H1 (cell line): Measurements from ENCODE around the gene DOLK. TPM values are rescaled to one million over a fixed set of nuclear protein-coding genes. Genes with fewer than 3 reads are reported as not detected.

Experiments used
- CBX8 ChIP-seq: fragments of 300-800, 300-1000 bp; sonication (generic); IDR thresholded peaks from 2 replicates; pipeline ENCODE4 v1.7.1; 2016; ENCODE audit warnings: low read depth, low read length, borderline replicate concordance
- CHD2 ChIP-seq: IDR thresholded peaks from 2 replicates; pipeline ENCODE4 v1.6.1; 2012; ENCODE audit warnings: low read length, improper control_type of control experiment
- CREB1 ChIP-seq: IDR thresholded peaks from 2 replicates; pipeline ENCODE4 v1.6.1; 2012; ENCODE audit warnings: inconsistent platforms
- EGR1 ChIP-seq: IDR thresholded peaks from 2 replicates; pipeline ENCODE4 v1.6.1; 2011; ENCODE audit warnings: low read depth, low read length, borderline replicate concordance
- FOSL1 ChIP-seq: IDR thresholded peaks from 2 replicates; pipeline ENCODE4 v1.6.1; 2011; ENCODE audit warnings: mild to moderate bottlenecking, low read depth, low read length, moderate library complexity; ENCODE audit not compliant: insufficient read depth
- KDM1A ChIP-seq: fragments of 200-600, 300-600 bp; sonication (generic); IDR thresholded peaks from 2 replicates; pipeline ENCODE4 v1.7.1; 2016; ENCODE audit warnings: mild to moderate bottlenecking, low read length, borderline replicate concordance
- KDM4A ChIP-seq: IDR thresholded peaks from one replicate; pipeline ENCODE4 v1.7.1; 2012; ENCODE audit warnings: low read depth, mild to moderate bottlenecking, moderate library complexity, low read length, inconsistent platforms; ENCODE audit not compliant: severe bottlenecking
- NRF1 ChIP-seq: IDR thresholded peaks from 2 replicates; pipeline ENCODE4 v1.6.1; 2011; ENCODE audit warnings: mild to moderate bottlenecking, low read depth, low read length, improper control_type of control experiment
- POLR2A ChIP-seq, 2 experiments: IDR thresholded peaks; 1 replicate in 1 of 2; 2 replicates in 1 of 2; pipeline ENCODE4 v1.6.1; 2011; ENCODE audit warnings: low read depth in 2 of 2, low read length in 2 of 2, mild to moderate bottlenecking in 2 of 2; ENCODE audit errors: control extremely low read depth in 1 of 2
- RBBP5 ChIP-seq: IDR thresholded peaks from 2 replicates; pipeline ENCODE4 v1.7.1; 2012; ENCODE audit warnings: low read depth, mild to moderate bottlenecking, inconsistent platforms, low read length, moderate library complexity, borderline replicate concordance
- RXRA ChIP-seq: IDR thresholded peaks from 2 replicates; pipeline ENCODE4 v1.6.1; 2011; ENCODE audit warnings: low read depth, mild to moderate bottlenecking, low read length, moderate library complexity; ENCODE audit not compliant: insufficient read depth
- SAP30 ChIP-seq: fragments of 300-600 bp; sonication (generic); IDR thresholded peaks from 2 replicates; pipeline ENCODE4 v1.7.1; 2012; ENCODE audit warnings: low read length, moderate library complexity, mild to moderate bottlenecking, inconsistent platforms; ENCODE audit not compliant: insufficient read depth, insufficient replicate concordance
- SIRT6 ChIP-seq: IDR thresholded peaks from one replicate; pipeline ENCODE4 v1.7.1; 2012; ENCODE audit warnings: low read length, inconsistent platforms
- SIX5 ChIP-seq: IDR thresholded peaks from 2 replicates; pipeline ENCODE4 v1.6.1; 2011; ENCODE audit warnings: mild to moderate bottlenecking, low read depth, low read length
- SP1 ChIP-seq: IDR thresholded peaks from 2 replicates; pipeline ENCODE4 v1.6.1; 2011; ENCODE audit warnings: low read depth, low read length
- SRF ChIP-seq: IDR thresholded peaks from 2 replicates; pipeline ENCODE4 v1.6.1; 2011; ENCODE audit warnings: mild to moderate bottlenecking, low read depth, low read length, moderate library complexity
- SUZ12 ChIP-seq: fragments of 200-600 bp; sonication (generic); IDR thresholded peaks from 2 replicates; pipeline ENCODE4 v1.6.1; 2012; ENCODE audit warnings: mild to moderate bottlenecking, inconsistent platforms, low read length, moderate library complexity, mixed read lengths
- TAF7 ChIP-seq: optimal IDR thresholded peaks from 2 replicates; pipeline ENCODE3; 2011; ENCODE audit warnings: low read depth, mild to moderate bottlenecking, inconsistent platforms, low read length, moderate library complexity, borderline replicate concordance
- TBP ChIP-seq: IDR thresholded peaks from 2 replicates; pipeline ENCODE4 v1.6.1; 2011; ENCODE audit warnings: low read depth, low read length, improper control_type of control experiment
- YY1 ChIP-seq: IDR thresholded peaks from 2 replicates; pipeline ENCODE4 v1.6.1; 2011; ENCODE audit warnings: low read depth, mild to moderate bottlenecking, low read length
- polyA plus RNA-seq, 7 experiments: library from polyadenylated mRNA; depleted of rRNA in 3 of 7; stranded (reverse) in 5 of 7; unstranded in 2 of 7; fragments of >200 nt in 5 of 7; fragments of 200-250 nt in 2 of 7; gene quantifications; 1 replicate in 5 of 7; 2 replicates in 1 of 7; 4 replicates in 1 of 7; pipeline versions ENCODE4 v1.2.1 to v1.2.3, GENCODE V29; 2011 to 2013; ENCODE audit warnings: missing spikeins in 2 of 7, mixed read lengths in 2 of 7
- total RNA-seq: library from RNA; stranded (reverse); fragmentation: NEBNext Ultra II Directional; extraction: Animal tissue kit (Norgen Biotek cat#: 25700); gene quantifications from 2 replicates; pipeline ENCODE4 v1.2.1, GENCODE V29; 2021
- TF ChIP-seq, protein P1 (sequence below): IDR thresholded peaks from 2 replicates; pipeline ENCODE4 v1.6.1; 2011; ENCODE audit warnings: low read length, improper control_type of control experiment
- TF ChIP-seq, protein P2 (sequence below): IDR thresholded peaks from 2 replicates; pipeline ENCODE4 v1.6.1; 2012; ENCODE audit warnings: inconsistent platforms

The DOLK gene
- total and polyA plus RNA-seq, 2 of the 8 experiments (the other 6 are each of a cell fraction or from before 2014, with no cell fraction given), result 17.2 to 44.3 TPM

DNA sequence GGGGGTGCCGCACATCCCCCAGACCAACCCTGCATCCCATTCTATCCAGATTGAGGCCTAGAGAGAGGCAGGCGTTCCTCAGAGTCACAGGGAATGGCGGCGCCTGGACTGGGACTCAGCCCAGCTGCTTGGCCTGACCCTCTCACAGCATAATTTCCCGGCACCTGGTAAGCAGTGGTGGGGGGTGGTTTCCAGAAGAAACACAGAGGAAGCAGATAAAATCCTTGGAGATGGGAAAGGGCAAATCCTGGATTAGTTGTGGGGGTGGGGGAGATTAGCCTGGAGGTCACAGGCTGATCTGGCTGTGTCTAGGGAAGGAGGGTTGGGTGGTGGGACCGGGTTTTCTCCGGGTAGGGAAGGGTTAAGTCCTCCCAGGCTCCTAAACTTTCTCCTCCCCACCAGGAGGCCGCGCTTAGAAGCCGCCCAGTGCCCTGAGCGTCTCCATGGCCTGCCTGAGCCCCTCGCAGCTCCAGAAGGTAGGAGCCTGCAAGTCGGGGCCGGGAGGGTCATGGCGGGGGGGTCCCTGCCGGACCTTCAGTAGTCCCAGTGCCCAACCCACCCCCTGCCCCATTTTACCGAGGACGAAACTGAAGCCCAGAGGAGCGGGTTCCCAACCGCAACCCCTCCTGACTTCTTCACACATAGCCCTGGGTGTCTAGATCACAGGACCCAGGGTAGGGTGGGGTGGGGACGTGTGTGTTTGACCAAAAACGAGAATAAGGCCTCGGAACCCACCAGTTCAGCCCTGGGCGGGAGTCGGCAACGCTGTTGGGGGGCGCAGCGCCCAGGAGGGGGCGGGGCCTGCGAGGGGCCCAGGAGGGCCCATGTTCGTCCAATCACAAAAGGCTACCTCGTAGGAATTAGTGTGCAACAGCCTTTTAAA is 25.3 kb downstream of the DOLK start (continued):
- TF ChIP-seq, protein P1, sequence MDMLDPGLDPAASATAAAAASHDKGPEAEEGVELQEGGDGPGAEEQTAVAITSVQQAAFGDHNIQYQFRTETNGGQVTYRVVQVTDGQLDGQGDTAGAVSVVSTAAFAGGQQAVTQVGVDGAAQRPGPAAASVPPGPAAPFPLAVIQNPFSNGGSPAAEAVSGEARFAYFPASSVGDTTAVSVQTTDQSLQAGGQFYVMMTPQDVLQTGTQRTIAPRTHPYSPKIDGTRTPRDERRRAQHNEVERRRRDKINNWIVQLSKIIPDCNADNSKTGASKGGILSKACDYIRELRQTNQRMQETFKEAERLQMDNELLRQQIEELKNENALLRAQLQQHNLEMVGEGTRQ, result no peak
- TF ChIP-seq POLR2A (IDR thresholded peaks at IDR 0.05; ENCODE audit: control extremely low read depth in 1 of 2, low read depth in 2 of 2, low read length in 2 of 2) (peak in 1 of 2 experiments; percentile 58; a peak in 1 of 3 replicates), CREB1 (no peak), SIRT6 (no peak), TAF7 (peak; percentile 48), SUZ12 (no peak), KDM4A (peak; percentile 20), RXRA (no peak), SIX5 (no peak), SRF (no peak), KDM1A (no peak), NRF1 (no peak), SAP30 (no peak), CHD2 (no peak), RBBP5 (no peak; the same call in 1 of the 2 replicates), TBP (0 out of 2 replicates have a peak, but pooled peaks have one; percentile 8), YY1 (0 out of 2 replicates have a peak, but pooled peaks have one; percentile 21), EGR1 (no peak), CBX8 (no peak), FOSL1 (no peak), SP1 (0 out of 2 replicates have a peak, but pooled peaks have one; percentile 7)
- TF ChIP-seq, protein P2, sequence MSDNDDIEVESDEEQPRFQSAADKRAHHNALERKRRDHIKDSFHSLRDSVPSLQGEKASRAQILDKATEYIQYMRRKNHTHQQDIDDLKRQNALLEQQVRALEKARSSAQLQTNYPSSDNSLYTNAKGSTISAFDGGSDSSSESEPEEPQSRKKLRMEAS, result no peak
